ENCODE results near the gene AKR1A1. TPM values are rescaled to one million over a fixed set of nuclear protein-coding genes. Genes with fewer than 3 reads are reported as not detected.

Gene AKR1A1

Small RNA genes lying within 50 kb of the gene (small RNA-seq; reads per million reads assigned to genes)
- not detected for gene AL355480.1 (ENCODE audit: insufficient read depth)
- not detected for gene AL355480.2 (ENCODE audit: insufficient read depth)
- gene AL355480.3 (ENCODE audit: insufficient read depth) = not detected
- gene AL355480.4 (ENCODE audit: insufficient read depth) = not detected
